Measurements from ENCODE around the gene PDE4D. TPM values are rescaled to one million over a fixed set of nuclear protein-coding genes. Genes with fewer than 3 reads are reported as not detected.

Gene PDE4D
- total RNA-seq, 4 donors from 2014 or later = 6.0 to 36.2 (median 10.0) TPM

DNA sequence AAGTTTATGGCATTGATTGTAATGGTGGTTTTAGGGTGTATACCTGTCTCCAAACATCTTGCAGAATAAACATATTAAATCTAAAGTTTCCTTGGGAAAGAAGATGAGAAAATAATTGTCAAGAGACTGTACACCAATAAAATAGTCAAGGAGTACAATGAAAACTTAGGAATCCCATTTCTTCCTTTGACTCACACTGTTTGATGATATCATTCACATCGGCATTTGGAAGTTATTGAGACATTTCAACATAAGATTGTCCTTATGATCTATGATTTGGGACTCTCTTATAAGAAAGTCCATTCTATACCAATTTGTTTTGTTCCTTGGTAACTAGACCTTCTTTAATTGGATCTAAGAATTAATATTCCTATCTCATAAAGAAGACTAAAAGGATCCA is 828.0 kb downstream of the PDE4D start:
- Histone ChIP-seq H3K4me1 (peaks cover 0 to 46% (median 0%) of the 10 kb centered on the region in 3 donors), H3K4me3 (no peak overlapping the region), H3K36me3 (no peaks in the 10 kb centered on the region), H3K27ac (no peak overlapping the region), H3K27me3 (no peaks in the 10 kb centered on the region), H3K9me3 (no peaks in the 10 kb centered on the region)
- 65 to 71% methylated on average over 1 of the region's 1 CpG for WGBS, 2 donors
- intact Hi-C loops (cut with DNase I) = no loop called here
- TF ChIP-seq POLR2A (IDR thresholded peaks at IDR 0.05) = no peak
- TF ChIP-seq, protein P1, sequence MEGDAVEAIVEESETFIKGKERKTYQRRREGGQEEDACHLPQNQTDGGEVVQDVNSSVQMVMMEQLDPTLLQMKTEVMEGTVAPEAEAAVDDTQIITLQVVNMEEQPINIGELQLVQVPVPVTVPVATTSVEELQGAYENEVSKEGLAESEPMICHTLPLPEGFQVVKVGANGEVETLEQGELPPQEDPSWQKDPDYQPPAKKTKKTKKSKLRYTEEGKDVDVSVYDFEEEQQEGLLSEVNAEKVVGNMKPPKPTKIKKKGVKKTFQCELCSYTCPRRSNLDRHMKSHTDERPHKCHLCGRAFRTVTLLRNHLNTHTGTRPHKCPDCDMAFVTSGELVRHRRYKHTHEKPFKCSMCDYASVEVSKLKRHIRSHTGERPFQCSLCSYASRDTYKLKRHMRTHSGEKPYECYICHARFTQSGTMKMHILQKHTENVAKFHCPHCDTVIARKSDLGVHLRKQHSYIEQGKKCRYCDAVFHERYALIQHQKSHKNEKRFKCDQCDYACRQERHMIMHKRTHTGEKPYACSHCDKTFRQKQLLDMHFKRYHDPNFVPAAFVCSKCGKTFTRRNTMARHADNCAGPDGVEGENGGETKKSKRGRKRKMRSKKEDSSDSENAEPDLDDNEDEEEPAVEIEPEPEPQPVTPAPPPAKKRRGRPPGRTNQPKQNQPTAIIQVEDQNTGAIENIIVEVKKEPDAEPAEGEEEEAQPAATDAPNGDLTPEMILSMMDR (IDR thresholded peaks at IDR 0.05) = no peak
- no peak for DNase-seq

DNA sequence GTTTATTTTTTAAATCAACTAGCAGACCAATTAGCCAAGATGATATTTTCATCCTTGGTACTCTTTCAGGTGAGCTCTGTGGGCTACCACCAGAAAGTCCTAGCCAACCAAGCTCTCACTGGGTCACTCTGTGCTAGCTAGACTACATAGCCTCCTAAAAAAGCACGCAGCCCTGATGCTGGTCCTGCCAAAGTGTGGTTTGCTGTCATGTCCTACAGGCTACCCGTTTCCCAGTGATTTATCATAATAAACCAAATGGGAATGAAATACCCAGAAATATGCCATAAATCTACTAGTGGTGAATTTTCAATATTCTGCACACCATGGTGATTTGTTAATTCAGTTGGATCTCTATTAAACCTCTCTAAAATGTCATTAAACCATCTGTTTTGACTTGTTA is 829.2 kb downstream of the PDE4D start:
- WGBS, 2 donors = 38 to 60% methylated on average over 2 of the region's 2 CpGs
- no peaks in the 10 kb centered on the region for H3K27me3 ChIP-seq

GRCh38 chr5:59062986-59063683 is 830.4 kb downstream of the PDE4D start:
- 18 to 32% methylated on average over 3 of the region's 3 CpGs for WGBS, 2 donors
- Histone ChIP-seq H3K9me3 (no peaks in the 10 kb centered on the region), H3K27me3 (no peaks in the 10 kb centered on the region), H3K36me3 (no peaks in the 10 kb centered on the region), H3K4me3 (no peak overlapping the region), H3K4me1 (peaks cover 0 to 51% (median 0%) of the 10 kb centered on the region in 3 donors), H3K27ac (no peak overlapping the region)
- DNase-seq = no peak
- intact Hi-C loops (cut with DNase I) = no loop called here
- TF ChIP-seq, protein P1 (IDR thresholded peaks at IDR 0.05) = no peak
- TF ChIP-seq POLR2A (IDR thresholded peaks at IDR 0.05) = no peak

More for the DNA sequence above, 829.2 kb downstream of the PDE4D start:
- DNase-seq = no peak
- Histone ChIP-seq H3K27ac (no peak overlapping the region), H3K9me3 (no peaks in the 10 kb centered on the region), H3K4me1 (peaks cover 0 to 44% (median 0%) of the 10 kb centered on the region in 3 donors), H3K36me3 (no peaks in the 10 kb centered on the region), H3K4me3 (no peak overlapping the region)
- intact Hi-C loops (cut with DNase I) = no loop called here
- TF ChIP-seq, protein P1 (IDR thresholded peaks at IDR 0.05) = no peak
- TF ChIP-seq POLR2A (IDR thresholded peaks at IDR 0.05) = no peak

DNA sequence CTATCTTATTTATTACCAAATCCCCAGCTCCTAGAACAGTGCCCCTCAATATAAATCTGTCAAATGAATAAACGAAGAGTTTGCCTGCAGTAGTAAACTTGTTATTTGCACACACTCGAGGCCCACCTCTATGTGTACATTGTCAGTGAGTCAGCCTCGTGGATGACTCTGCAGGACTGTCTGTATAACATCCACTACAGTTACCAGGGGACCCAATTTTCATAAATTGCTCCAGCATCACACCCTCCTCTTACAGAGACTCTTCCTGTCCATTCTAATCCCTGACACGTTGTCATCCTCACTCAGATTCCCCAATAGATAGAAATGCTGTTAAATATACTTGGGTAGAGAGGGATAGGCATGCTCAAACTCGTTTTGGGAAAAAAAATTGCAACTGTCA is 832.1 kb downstream of the PDE4D start:
- WGBS, 2 donors = 35 to 64% methylated on average over 4 to 5 of the region's 5 CpGs
- Histone ChIP-seq H3K9me3 (no peaks in the 10 kb centered on the region), H3K36me3 (no peaks in the 10 kb centered on the region), H3K4me3 (no peak overlapping the region), H3K27ac (no peak overlapping the region), H3K27me3 (no peaks in the 10 kb centered on the region), H3K4me1 (peaks cover 0 to 51% (median 0%) of the 10 kb centered on the region in 3 donors)
- no peak for TF ChIP-seq POLR2A (IDR thresholded peaks at IDR 0.05)
- TF ChIP-seq, protein P1 (IDR thresholded peaks at IDR 0.05) = no peak
- intact Hi-C loops (cut with DNase I) = no loop called here
- DNase-seq = no peak

DNA sequence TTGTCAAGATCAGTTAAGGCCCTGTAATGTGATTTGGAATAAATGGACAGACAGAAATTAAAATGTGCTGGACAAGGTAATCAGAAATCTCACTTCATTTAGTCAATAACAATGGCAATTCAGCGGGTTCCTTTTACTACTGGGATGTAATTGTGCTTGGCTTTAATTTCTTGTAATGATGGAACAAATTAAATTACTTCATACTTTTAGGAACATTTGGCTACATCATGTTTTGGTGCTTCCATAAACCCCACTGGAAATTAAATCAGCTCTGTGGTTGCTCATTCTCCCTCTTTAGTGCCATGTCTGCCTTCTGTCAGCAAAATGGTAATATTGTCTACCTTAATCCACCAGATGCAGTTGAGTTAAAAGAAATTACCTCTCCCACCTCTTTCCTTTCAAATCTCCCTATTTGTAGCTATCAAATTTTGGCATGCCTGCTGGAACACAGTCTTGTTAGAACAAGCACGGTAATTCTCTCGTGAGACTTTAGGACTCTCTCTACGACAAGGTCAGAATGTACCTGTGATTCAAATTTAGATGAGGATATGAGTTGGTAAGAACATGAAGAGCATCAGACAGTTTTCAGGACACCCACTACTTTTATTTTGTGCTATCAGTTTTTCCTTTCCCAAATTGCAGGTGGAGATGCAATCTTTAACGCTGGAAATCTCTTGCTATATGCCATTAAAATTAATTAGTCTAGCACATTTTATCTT is 834.4 kb downstream of the PDE4D start:
- TF ChIP-seq, protein P1 (IDR thresholded peaks at IDR 0.05) = no peak
- TF ChIP-seq POLR2A (IDR thresholded peaks at IDR 0.05) = no peak
- no peak for DNase-seq
- 26 to 49% methylated on average over 5 of the region's 5 CpGs for WGBS, 2 donors
- Histone ChIP-seq H3K9me3 (no peaks in the 10 kb centered on the region), H3K27me3 (no peaks in the 10 kb centered on the region), H3K36me3 (no peaks in the 10 kb centered on the region), H3K27ac (no peak overlapping the region), H3K4me3 (no peak overlapping the region), H3K4me1 (peaks cover 0 to 44% (median 0%) of the 10 kb centered on the region in 3 donors)
- intact Hi-C loops (cut with DNase I) = no loop called here

Measured in esophagus squamous epithelium (tissue), 5 donors.